ENCODE results near the gene TTI1. TPM values are rescaled to one million over a fixed set of nuclear protein-coding genes. Genes with fewer than 3 reads are reported as not detected.

TTI1 gene
- total and polyA plus RNA-seq, 9 of the 15 experiments (the other 6 are each of a cell fraction or from before 2014, with no cell fraction given): 9.8 to 55.1 (median 39.4) TPM

DNA sequence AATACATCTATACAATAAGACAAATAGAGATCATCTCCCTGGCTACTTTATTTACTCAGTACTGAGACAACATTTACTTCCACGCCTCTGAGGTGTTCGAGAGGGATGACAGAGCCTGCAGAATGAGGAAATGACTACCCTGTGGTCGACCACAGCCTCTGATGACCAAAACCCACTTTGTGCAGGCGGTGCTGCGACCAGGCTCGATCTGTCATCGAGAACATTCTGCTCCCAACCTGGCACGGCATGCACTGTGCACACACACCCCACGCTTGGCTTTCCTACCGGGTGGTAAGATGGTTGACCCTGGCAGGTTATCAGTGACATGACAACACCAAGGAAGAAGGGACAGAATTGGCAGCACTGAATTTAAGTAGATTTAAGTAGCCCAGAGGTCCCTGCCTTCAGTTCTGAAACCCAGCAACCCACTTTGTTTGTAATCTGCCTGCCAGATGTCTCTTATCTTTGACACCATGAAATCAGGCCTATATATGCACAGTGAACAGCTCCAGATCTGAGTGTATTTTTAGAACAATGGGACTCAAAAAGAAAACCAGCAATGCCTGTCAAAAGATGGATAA lies 42.6 kb downstream of the TTI1 start:
- no peak overlapping the region for H2AFZ ChIP-seq (ENCODE audit: low read depth, low read length)
- 69% methylated on average over 9 of the region's 10 CpGs for WGBS (ENCODE audit: insufficient coverage, low coverage, missing lambda C conversion rate)

More for the DNA sequence above, 42.6 kb downstream of the TTI1 start:
- peaks cover 8 to 10% of the 10 kb centered on the region in 2 experiments; a peak in 3 of 5 replicates for H3K4me1 ChIP-seq (replicated peaks in 1 of 2; ENCODE audit: control insufficient read depth in 2 of 2, insufficient read depth in 2 of 2, low read length in 2 of 2)
- H3K36me3 ChIP-seq (ENCODE audit: control insufficient read depth, insufficient read depth, low read length): peaks cover 93% of the 10 kb centered on the region
- intact Hi-C loops (cut with micrococcal nuclease) (loop anchor here (10.0 kb wide), 1 partner anchor 336 kb away; no protein-coding TSS in a partner anchor), in situ Hi-C loops (cut with MboI) (no loop called here)
- BruUV-seq (replicated peaks): no TSS peak
- H3K27me3 ChIP-seq (ENCODE audit: control insufficient read depth in 2 of 2, insufficient read depth in 2 of 2, low read length in 2 of 2): no peaks in the 10 kb centered on the region
- ATAC-seq (no peak), FAIRE-seq (no peak), DNase-seq (ENCODE audit: extremely low read depth in 1 of 4, low spot score in 3 of 4) (peak in 1 of 4 experiments; percentile 42)
- peak; percentile 63 for TF ChIP-seq TCF3 (CRISPR knock-in tag; IDR thresholded peaks at IDR 0.05)
- peak in 1 of 2 experiments; percentile 15; a peak in 1 of 4 replicates for TF ChIP-seq KDM1A (IDR thresholded peaks at IDR 0.05)
- TF ChIP-seq CBFA2T2 (conservative IDR thresholded peaks at IDR 0.05): peak; percentile 54; the same call in 1 of the 2 replicates
- TF ChIP-seq KLF13 (tag; IDR thresholded peaks at IDR 0.05; ENCODE audit: borderline replicate concordance, low read depth): no peak
- peak; percentile 46 for TF ChIP-seq ARID1B (IDR thresholded peaks at IDR 0.05)
- peak; percentile 86 for TF ChIP-seq MEF2A (IDR thresholded peaks at IDR 0.05; ENCODE audit: control insufficient read depth, low read depth, low read length)
- TF ChIP-seq, protein P1, sequence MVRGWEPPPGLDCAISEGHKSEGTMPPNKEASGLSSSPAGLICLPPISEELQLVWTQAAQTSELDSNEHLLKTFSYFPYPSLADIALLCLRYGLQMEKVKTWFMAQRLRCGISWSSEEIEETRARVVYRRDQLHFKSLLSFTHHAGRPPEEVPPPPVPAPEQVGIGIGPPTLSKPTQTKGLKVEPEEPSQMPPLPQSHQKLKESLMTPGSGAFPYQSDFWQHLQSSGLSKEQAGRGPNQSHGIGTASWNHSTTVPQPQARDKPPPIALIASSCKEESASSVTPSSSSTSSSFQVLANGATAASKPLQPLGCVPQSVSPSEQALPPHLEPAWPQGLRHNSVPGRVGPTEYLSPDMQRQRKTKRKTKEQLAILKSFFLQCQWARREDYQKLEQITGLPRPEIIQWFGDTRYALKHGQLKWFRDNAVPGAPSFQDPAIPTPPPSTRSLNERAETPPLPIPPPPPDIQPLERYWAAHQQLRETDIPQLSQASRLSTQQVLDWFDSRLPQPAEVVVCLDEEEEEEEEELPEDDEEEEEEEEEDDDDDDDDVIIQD (CRISPR knock-in tag; IDR thresholded peaks at IDR 0.05): no peak
- peak; percentile 62 for TF ChIP-seq TEAD4 (IDR thresholded peaks at IDR 0.05; ENCODE audit: low read length)
- no peak for TF ChIP-seq TEAD4 (CRISPR knock-in tag; IDR thresholded peaks at IDR 0.05; ENCODE audit: borderline replicate concordance)
- TF ChIP-seq, protein P2, sequence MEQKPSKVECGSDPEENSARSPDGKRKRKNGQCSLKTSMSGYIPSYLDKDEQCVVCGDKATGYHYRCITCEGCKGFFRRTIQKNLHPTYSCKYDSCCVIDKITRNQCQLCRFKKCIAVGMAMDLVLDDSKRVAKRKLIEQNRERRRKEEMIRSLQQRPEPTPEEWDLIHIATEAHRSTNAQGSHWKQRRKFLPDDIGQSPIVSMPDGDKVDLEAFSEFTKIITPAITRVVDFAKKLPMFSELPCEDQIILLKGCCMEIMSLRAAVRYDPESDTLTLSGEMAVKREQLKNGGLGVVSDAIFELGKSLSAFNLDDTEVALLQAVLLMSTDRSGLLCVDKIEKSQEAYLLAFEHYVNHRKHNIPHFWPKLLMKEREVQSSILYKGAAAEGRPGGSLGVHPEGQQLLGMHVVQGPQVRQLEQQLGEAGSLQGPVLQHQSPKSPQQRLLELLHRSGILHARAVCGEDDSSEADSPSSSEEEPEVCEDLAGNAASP (IDR thresholded peaks at IDR 0.05): no peak
- no peak for TF ChIP-seq MCM3 (IDR thresholded peaks at IDR 0.05)
- TF ChIP-seq CAMTA2 (CRISPR knock-in tag; conservative IDR thresholded peaks at IDR 0.05): no peak
- TF ChIP-seq NCOR1 (IDR thresholded peaks at IDR 0.05): peak; percentile 22; the same call in 1 of the 2 replicates
- 0 out of 2 replicates have a peak, but pooled peaks have one; percentile 4 for TF ChIP-seq SPI1 (IDR thresholded peaks at IDR 0.05; ENCODE audit: borderline replicate concordance, low read depth, low read length)
- TF ChIP-seq CBFA2T3 (IDR thresholded peaks at IDR 0.05): peak; percentile 71
- TF ChIP-seq L3MBTL2 (IDR thresholded peaks at IDR 0.05): no peak
- TF ChIP-seq MECOM (CRISPR knock-in tag; IDR thresholded peaks at IDR 0.05): no peak
- TF ChIP-seq MEF2D (tag; conservative IDR thresholded peaks at IDR 0.05; ENCODE audit: low read depth): 0 out of 2 replicates have a peak, but pooled peaks have one; percentile 41
- peak; percentile 57 for TF ChIP-seq TAL1 (IDR thresholded peaks at IDR 0.05)
- TF ChIP-seq, protein P3, sequence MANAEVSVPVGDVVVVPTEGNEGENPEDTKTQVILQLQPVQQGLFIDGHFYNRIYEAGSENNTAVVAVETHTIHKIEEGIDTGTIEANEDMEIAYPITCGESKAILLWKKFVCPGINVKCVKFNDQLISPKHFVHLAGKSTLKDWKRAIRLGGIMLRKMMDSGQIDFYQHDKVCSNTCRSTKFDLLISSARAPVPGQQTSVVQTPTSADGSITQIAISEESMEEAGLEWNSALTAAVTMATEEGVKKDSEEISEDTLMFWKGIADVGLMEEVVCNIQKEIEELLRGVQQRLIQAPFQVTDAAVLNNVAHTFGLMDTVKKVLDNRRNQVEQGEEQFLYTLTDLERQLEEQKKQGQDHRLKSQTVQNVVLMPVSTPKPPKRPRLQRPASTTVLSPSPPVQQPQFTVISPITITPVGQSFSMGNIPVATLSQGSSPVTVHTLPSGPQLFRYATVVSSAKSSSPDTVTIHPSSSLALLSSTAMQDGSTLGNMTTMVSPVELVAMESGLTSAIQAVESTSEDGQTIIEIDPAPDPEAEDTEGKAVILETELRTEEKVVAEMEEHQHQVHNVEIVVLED (CRISPR knock-in tag; IDR thresholded peaks at IDR 0.05): no peak
- H3K4me3 ChIP-seq: no peak overlapping the region
- ChIA-PET POLR2A (no interaction called here), CTCF (ENCODE audit: low intra/inter-chr PET ratio) (no interaction called here)
- no peak overlapping the region for H3K9ac ChIP-seq (ENCODE audit: insufficient read depth in 1 of 2, low read depth in 2 of 2, low read length in 2 of 2)
- no peaks in the 10 kb centered on the region for H3K9me3 ChIP-seq (replicated peaks; ENCODE audit: control insufficient read depth, insufficient read depth, low read depth, low read length)
- H3K9me1 ChIP-seq (ENCODE audit: control insufficient read depth, insufficient read depth, low read length): peaks cover 9% of the 10 kb centered on the region
- H3K27ac ChIP-seq (ENCODE audit: extremely low read depth, low read depth, low read length): no peak overlapping the region
- peaks cover 20% of the 10 kb centered on the region for H4K20me1 ChIP-seq (replicated peaks; ENCODE audit: control insufficient read depth, insufficient read depth, low read length)
- H3K4me2 ChIP-seq (ENCODE audit: insufficient read depth, low read length): no peak overlapping the region
- H3K79me2 ChIP-seq (ENCODE audit: control insufficient read depth, insufficient read depth, low read length): no peaks in the 10 kb centered on the region
